Midbrain (tissue), 1 donor: ENCODE measurements around the gene ATP23.

ENCODE experiments used
- DNase-seq: peaks from one replicate; lab custom pipeline; 2025; lab: John Stamatoyannopoulos, UW

Gene ATP23

DNA sequence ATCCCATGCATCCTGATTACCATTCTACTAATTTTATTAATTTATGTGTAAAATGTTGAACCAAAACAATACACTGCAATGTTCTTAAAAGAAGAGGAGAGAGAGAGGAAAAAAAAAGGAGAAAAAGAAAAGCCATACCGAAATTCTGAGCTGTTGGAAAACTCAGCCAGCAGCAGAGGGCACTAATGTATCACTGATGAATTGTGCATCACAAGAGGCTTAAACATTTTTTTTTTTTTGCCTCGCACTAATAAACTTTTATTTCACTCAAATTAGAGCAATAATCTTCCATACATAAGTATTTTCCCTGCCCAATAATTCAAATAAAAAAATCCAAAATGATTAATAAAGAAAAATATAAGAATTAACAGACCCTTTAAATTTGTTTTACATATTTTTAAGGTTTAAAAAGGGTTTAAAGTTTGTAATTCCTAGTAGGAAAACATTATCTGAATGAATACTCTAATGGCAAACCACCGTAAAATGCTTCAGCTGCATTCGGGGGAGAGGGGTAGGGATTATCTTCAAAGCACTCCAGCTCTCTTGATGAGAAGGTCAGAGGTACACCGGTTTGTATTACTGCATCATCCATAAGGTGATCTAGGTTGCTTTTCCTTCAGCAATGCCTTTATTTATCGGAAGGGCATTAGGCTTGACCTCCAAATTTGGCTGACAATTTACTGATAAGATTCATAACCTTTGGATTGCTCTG, 41.9 kb downstream of the ATP23 start:
- DNase-seq = peak; percentile 16

- no peak for DNase-seq
Observed at GRCh38 chr12:57983858-57984505, 42.6 kb downstream of the ATP23 start.

DNA sequence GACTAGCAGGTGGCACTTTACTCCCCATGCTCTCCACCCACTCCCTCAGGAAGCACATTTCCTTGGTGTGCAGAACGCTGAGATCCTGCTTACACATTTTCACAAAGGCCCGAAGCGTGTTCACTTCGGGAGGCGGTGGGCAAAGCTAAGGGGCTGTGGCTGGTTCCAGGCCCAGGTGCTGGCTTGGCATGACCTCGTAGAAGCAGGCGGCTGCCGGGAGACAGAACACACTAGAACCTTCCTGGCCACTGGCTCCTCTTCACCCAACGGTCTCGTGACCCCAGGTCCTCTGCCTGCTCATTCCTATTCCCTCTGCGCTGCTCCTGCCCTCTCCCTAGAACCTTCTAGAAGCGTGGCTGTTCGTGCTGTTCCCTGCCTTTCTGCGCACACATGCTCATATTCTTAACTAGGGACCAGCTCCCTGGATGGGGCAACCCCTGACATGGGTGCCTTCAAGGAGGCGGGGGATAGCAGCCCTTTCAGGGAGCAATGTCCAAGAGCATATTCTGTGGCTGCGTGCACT, 43.3 kb downstream of the ATP23 start:
- no peak for DNase-seq

DNA sequence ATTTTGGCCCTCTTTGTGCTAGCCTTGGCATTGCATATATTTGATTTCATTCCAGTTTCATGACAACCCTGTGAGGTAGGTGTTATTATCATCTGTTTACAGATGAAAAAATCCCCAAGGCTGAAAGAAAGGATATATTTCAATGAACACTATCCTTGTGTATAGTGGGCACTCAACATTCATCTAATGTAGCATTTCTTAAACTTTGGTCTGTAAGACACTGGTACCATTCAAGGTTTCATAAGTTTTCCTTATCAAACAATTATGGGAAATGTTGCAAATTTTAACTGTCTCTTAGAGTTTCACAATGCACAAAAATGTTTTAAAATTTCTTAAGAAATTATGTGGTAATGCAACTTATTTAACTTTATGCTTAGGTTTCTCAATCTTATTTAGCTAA, 44.3 kb downstream of the ATP23 start:
- DNase-seq = no peak

GRCh38 chr12:57989838-57990237, 48.5 kb downstream of the ATP23 start:
- DNase-seq = no peak

DNA sequence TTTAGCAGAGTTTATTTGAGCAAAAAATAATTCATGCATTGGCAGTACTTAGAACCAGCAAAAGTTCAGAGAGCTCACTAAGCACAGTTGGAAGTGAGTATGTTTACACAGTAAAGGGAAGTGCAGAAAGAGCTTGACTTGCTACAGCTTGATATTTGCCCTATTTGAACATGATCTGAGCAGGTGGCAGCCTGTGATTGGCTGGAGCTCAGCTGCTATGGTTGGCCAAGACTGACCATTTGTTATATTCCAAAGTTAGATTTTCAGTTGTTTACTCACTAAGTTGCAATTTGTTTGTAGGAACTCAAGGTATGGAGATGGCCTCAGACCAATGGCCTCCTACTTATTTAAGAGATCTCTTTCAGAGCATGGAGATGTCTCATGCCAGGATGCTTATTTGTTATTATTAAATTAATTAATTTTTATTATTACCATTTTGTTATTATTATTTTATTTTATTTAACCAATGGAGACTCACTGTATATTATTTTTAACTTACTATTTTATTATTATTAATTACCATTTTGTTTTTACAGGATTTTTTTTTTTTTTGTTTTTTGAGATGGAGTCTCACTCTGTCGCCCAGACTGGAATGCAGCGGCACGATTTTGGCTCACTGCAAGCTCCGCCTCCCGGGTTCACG, 49.0 kb downstream of the ATP23 start:
- DNase-seq = no peak

DNA sequence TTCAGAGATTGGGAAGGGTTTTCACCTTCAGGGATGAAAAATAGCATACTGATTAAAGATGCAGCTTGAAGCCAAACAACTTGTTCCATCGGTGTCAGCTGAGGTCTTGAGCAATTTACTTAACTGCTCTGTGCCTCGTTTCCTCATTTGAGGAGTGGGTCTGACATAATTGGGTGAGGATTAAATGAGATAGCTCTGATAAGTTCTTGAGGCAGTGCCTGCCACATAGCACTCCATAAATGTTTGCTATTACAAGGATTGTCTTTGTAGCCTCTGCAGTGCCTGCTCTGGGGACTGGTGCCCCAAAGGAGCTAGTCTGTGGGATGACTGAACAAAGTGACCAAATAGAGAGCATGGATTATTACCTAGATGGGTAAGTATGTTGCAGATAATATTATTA, 50.6 kb downstream of the ATP23 start:
- DNase-seq = no peak

- DNase-seq = no peak
Observed at GRCh38 chr12:57993030-57993429, 51.7 kb downstream of the ATP23 start.

DNA sequence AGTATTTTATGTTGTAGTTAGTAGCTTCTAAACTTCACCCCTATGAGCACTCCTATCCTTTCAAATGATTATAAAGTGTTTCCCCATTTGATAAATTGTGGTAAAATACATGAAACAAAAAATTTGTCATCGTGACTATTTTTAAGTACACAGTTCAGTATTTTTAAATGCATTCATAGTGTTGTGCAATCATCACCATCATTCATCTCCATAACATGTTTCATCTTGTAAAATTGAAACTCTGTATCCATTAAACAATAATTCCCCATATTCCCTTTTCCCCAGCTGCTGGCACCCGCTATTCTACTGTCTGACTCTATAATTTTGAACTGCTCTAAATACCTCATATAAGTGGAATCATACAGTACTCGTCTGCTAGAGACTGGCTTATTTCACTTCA, 52.5 kb downstream of the ATP23 start:
- DNase-seq = no peak

GRCh38 chr12:57996520-57996919, 55.2 kb downstream of the ATP23 start:
- no peak for DNase-seq

DNA sequence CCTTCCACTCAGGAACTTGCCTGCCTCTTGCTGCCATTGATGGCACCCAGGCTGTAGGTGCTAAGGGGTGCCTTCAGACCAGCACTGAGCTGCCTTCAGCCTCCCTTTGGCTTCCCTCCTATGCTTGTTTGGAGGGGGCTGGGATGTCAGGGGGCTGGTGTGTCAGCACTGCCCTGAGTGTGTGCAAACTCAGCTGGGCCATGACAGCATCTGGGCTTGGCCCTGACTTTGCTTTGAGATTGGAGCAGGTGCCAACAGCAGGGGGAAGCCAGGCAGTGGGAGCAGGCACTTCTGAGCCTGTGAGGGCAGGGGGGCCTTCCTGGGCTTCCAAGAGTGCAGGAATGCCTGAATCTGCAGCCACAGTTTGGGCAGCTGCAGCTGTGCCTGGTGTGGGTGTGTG, 56.9 kb downstream of the ATP23 start:
- DNase-seq = no peak

- DNase-seq = no peak
Observed at GRCh38 chr12:58000499-58000898, 59.1 kb downstream of the ATP23 start.

- no peak for DNase-seq
Observed at GRCh38 chr12:58007875-58008274, 66.5 kb downstream of the ATP23 start.

- DNase-seq = no peak
Observed at GRCh38 chr12:58008634-58009033, 67.3 kb downstream of the ATP23 start.
